GM12892 (cell line): ENCODE data around the gene PLD1.

Experiments
- POLR2A ChIP-seq: IDR thresholded peaks from 2 replicates; pipeline ENCODE4 v1.6.1; 2011; ENCODE audit warnings: low read depth, low read length, control low read depth
- TAF1 ChIP-seq: IDR thresholded peaks from 2 replicates; pipeline ENCODE4 v1.6.1; 2011; ENCODE audit warnings: low read depth, mild to moderate bottlenecking, control low read depth, low read length, borderline replicate concordance

DNA sequence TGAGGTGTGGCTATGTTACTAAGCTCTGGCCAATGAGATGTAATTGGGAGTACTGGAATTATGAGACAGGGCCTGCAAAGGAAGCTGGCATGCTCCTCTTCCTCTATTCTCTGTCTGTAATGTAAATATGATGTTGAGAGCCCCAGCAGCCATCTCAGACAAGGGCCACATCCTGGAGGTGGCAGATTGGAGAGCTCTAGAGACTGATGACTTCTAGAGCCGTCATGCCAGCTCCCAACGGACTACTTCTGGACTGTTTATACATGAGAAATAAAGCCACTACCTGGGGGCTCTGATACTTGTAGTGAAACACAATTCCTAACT lies 19.7 kb downstream of the PLD1 start:
- TF ChIP-seq POLR2A = no peak
- no peak for TF ChIP-seq TAF1
